ENCODE data around the gene COL12A1.

GRCh38 chr6:75098709-75099108 lies 107.1 kb downstream of the COL12A1 start:
- TF ChIP-seq CTCF (IDR thresholded peaks at IDR 0.05) (no peak), POLR2A (IDR thresholded peaks at IDR 0.05) (no peak)

All from breast epithelium (tissue), 3 donors.